ENCODE results near the gene TASOR.
A peak's percentile ranks its signal among the peaks of the same experiment; 100 is the strongest.
"Not testable (repeated sequence)": the region's sequence is repeated elsewhere in the genome, so short reads cannot be mapped to it uniquely, and the experiment has no call there.

Gene TASOR
- 164 to 187 (median 173) reads per million in 3 donors for total RNA-seq

- peak within 1 kb of the TSS; percentile 76 for H3K4me3 ChIP-seq (ENCODE audit: insufficient read depth, low read depth, low read length, poor library complexity, severe bottlenecking)
- H3K27ac ChIP-seq (ENCODE audit: insufficient read depth, low read length, poor library complexity, severe bottlenecking), result peak within 1 kb of the TSS; percentile 98
- no peaks in the 10 kb centered on the region for H3K9me3 ChIP-seq (ENCODE audit: control insufficient read depth, low read length)
- DNase-seq, result peak; percentile 79 to 83 (median 82)
- no peaks in the 10 kb centered on the region for H3K27me3 ChIP-seq (replicated peaks; ENCODE audit: control insufficient read depth, insufficient read depth, low read length, poor library complexity, severe bottlenecking)
- H3K4me1 ChIP-seq (ENCODE audit: control insufficient read depth, insufficient read depth, low read length, poor library complexity, severe bottlenecking), result peaks cover 13% of the 10 kb centered on the region
- no peaks in the 10 kb centered on the region for H3K36me3 ChIP-seq (ENCODE audit: control insufficient read depth, insufficient read depth, low read length)
These were observed at the start of gene TASOR for GRCh38 chr3:56683122-56683817. Gene TASOR (minus strand): TSS chr3:56683265. CDS start chr3:56683006, 259 bp downstream.

- H3K27me3 ChIP-seq (replicated peaks; ENCODE audit: control insufficient read depth, insufficient read depth, low read length, poor library complexity, severe bottlenecking), result no peaks in the 10 kb centered on the region
- H3K27ac ChIP-seq (ENCODE audit: insufficient read depth, low read length, poor library complexity, severe bottlenecking), result no peak overlapping the region
- no peak for DNase-seq
- no peak overlapping the region for H3K4me3 ChIP-seq (ENCODE audit: insufficient read depth, low read depth, low read length, poor library complexity, severe bottlenecking)
- peaks cover 4% of the 10 kb centered on the region for H3K4me1 ChIP-seq (ENCODE audit: control insufficient read depth, insufficient read depth, low read length, poor library complexity, severe bottlenecking)
- peaks cover 64% of the 10 kb centered on the region for H3K36me3 ChIP-seq (ENCODE audit: control insufficient read depth, insufficient read depth, low read length)
- no peaks in the 10 kb centered on the region for H3K9me3 ChIP-seq (ENCODE audit: control insufficient read depth, low read length)
These were observed 49.0 kb upstream of the TASOR start for GRCh38 chr3:56732109-56732508.

GRCh38 chr3:56725175-56725574 is 42.1 kb upstream of the TASOR start:
- H3K27ac ChIP-seq (ENCODE audit: insufficient read depth, low read length, poor library complexity, severe bottlenecking), result no peak overlapping the region
- no peaks in the 10 kb centered on the region for H3K9me3 ChIP-seq (ENCODE audit: control insufficient read depth, low read length)
- DNase-seq, result peak; percentile 20 to 43 (median 22)
- H3K36me3 ChIP-seq (ENCODE audit: control insufficient read depth, insufficient read depth, low read length), result peaks cover 41% of the 10 kb centered on the region
- no peaks in the 10 kb centered on the region for H3K4me1 ChIP-seq (ENCODE audit: control insufficient read depth, insufficient read depth, low read length, poor library complexity, severe bottlenecking)
- H3K27me3 ChIP-seq (replicated peaks; ENCODE audit: control insufficient read depth, insufficient read depth, low read length, poor library complexity, severe bottlenecking), result no peaks in the 10 kb centered on the region
- H3K4me3 ChIP-seq (ENCODE audit: insufficient read depth, low read depth, low read length, poor library complexity, severe bottlenecking), result no peak overlapping the region

GRCh38 chr3:56724676-56725075 is 41.6 kb upstream of the TASOR start:
- Histone ChIP-seq H3K27ac (ENCODE audit: insufficient read depth, low read length, poor library complexity, severe bottlenecking) (no peak overlapping the region), H3K9me3 (ENCODE audit: control insufficient read depth, low read length) (no peaks in the 10 kb centered on the region), H3K4me1 (ENCODE audit: control insufficient read depth, insufficient read depth, low read length, poor library complexity, severe bottlenecking) (no peaks in the 10 kb centered on the region), H3K27me3 (replicated peaks; ENCODE audit: control insufficient read depth, insufficient read depth, low read length, poor library complexity, severe bottlenecking) (no peaks in the 10 kb centered on the region), H3K4me3 (ENCODE audit: insufficient read depth, low read depth, low read length, poor library complexity, severe bottlenecking) (no peak overlapping the region), H3K36me3 (ENCODE audit: control insufficient read depth, insufficient read depth, low read length) (peaks cover 36% of the 10 kb centered on the region)
- no peak for DNase-seq

GRCh38 chr3:56720849-56721248 is 37.8 kb upstream of the TASOR start:
- H3K4me1 ChIP-seq (ENCODE audit: control insufficient read depth, insufficient read depth, low read length, poor library complexity, severe bottlenecking), result no peaks in the 10 kb centered on the region
- no peaks in the 10 kb centered on the region for H3K9me3 ChIP-seq (ENCODE audit: control insufficient read depth, low read length)
- H3K4me3 ChIP-seq (ENCODE audit: insufficient read depth, low read depth, low read length, poor library complexity, severe bottlenecking), result no peak overlapping the region
- H3K27me3 ChIP-seq (replicated peaks; ENCODE audit: control insufficient read depth, insufficient read depth, low read length, poor library complexity, severe bottlenecking), result no peaks in the 10 kb centered on the region
- DNase-seq, result no peak
- no peak overlapping the region for H3K27ac ChIP-seq (ENCODE audit: insufficient read depth, low read length, poor library complexity, severe bottlenecking)
- H3K36me3 ChIP-seq (ENCODE audit: control insufficient read depth, insufficient read depth, low read length), result peaks cover 3% of the 10 kb centered on the region

- DNase-seq; H3K36me3 ChIP-seq (ENCODE audit: control insufficient read depth, insufficient read depth, low read length); H3K9me3 ChIP-seq (ENCODE audit: control insufficient read depth, low read length); H3K27me3 ChIP-seq (replicated peaks; ENCODE audit: control insufficient read depth, insufficient read depth, low read length, poor library complexity, severe bottlenecking); H3K27ac ChIP-seq (ENCODE audit: insufficient read depth, low read length, poor library complexity, severe bottlenecking); H3K4me1 ChIP-seq (ENCODE audit: control insufficient read depth, insufficient read depth, low read length, poor library complexity, severe bottlenecking); H3K4me3 ChIP-seq (ENCODE audit: insufficient read depth, low read depth, low read length, poor library complexity, severe bottlenecking): not testable (repeated sequence)
These were observed 35.7 kb upstream of the TASOR start for GRCh38 chr3:56718809-56719208.

- Histone ChIP-seq H3K9me3 (ENCODE audit: control insufficient read depth, low read length) (no peaks in the 10 kb centered on the region), H3K27me3 (replicated peaks; ENCODE audit: control insufficient read depth, insufficient read depth, low read length, poor library complexity, severe bottlenecking) (no peaks in the 10 kb centered on the region), H3K36me3 (ENCODE audit: control insufficient read depth, insufficient read depth, low read length) (no peaks in the 10 kb centered on the region), H3K27ac (ENCODE audit: insufficient read depth, low read length, poor library complexity, severe bottlenecking) (no peak overlapping the region), H3K4me3 (ENCODE audit: insufficient read depth, low read depth, low read length, poor library complexity, severe bottlenecking) (no peak overlapping the region), H3K4me1 (ENCODE audit: control insufficient read depth, insufficient read depth, low read length, poor library complexity, severe bottlenecking) (no peaks in the 10 kb centered on the region)
- DNase-seq, result no peak
These were observed 28.3 kb upstream of the TASOR start for GRCh38 chr3:56711344-56711743.

- H3K27me3 ChIP-seq (replicated peaks; ENCODE audit: control insufficient read depth, insufficient read depth, low read length, poor library complexity, severe bottlenecking); H3K36me3 ChIP-seq (ENCODE audit: control insufficient read depth, insufficient read depth, low read length); H3K9me3 ChIP-seq (ENCODE audit: control insufficient read depth, low read length); DNase-seq; H3K27ac ChIP-seq (ENCODE audit: insufficient read depth, low read length, poor library complexity, severe bottlenecking); H3K4me1 ChIP-seq (ENCODE audit: control insufficient read depth, insufficient read depth, low read length, poor library complexity, severe bottlenecking); H3K4me3 ChIP-seq (ENCODE audit: insufficient read depth, low read depth, low read length, poor library complexity, severe bottlenecking): not testable (repeated sequence)
These were observed 24.3 kb upstream of the TASOR start for GRCh38 chr3:56707412-56707811.

GRCh38 chr3:56706629-56707028 is 23.6 kb upstream of the TASOR start:
- Histone ChIP-seq H3K27me3 (replicated peaks; ENCODE audit: control insufficient read depth, insufficient read depth, low read length, poor library complexity, severe bottlenecking) (no peaks in the 10 kb centered on the region), H3K4me3 (ENCODE audit: insufficient read depth, low read depth, low read length, poor library complexity, severe bottlenecking) (no peak overlapping the region), H3K36me3 (ENCODE audit: control insufficient read depth, insufficient read depth, low read length) (no peaks in the 10 kb centered on the region), H3K27ac (ENCODE audit: insufficient read depth, low read length, poor library complexity, severe bottlenecking) (no peak overlapping the region), H3K4me1 (ENCODE audit: control insufficient read depth, insufficient read depth, low read length, poor library complexity, severe bottlenecking) (peaks cover 4% of the 10 kb centered on the region), H3K9me3 (ENCODE audit: control insufficient read depth, low read length) (no peaks in the 10 kb centered on the region)
- DNase-seq, result no peak

- no peak for DNase-seq
- Histone ChIP-seq H3K4me3 (ENCODE audit: insufficient read depth, low read depth, low read length, poor library complexity, severe bottlenecking) (no peak overlapping the region), H3K27ac (ENCODE audit: insufficient read depth, low read length, poor library complexity, severe bottlenecking) (no peak overlapping the region), H3K27me3 (replicated peaks; ENCODE audit: control insufficient read depth, insufficient read depth, low read length, poor library complexity, severe bottlenecking) (no peaks in the 10 kb centered on the region), H3K4me1 (ENCODE audit: control insufficient read depth, insufficient read depth, low read length, poor library complexity, severe bottlenecking) (peaks cover 4% of the 10 kb centered on the region), H3K9me3 (ENCODE audit: control insufficient read depth, low read length) (no peaks in the 10 kb centered on the region), H3K36me3 (ENCODE audit: control insufficient read depth, insufficient read depth, low read length) (no peaks in the 10 kb centered on the region)
These were observed 21.6 kb upstream of the TASOR start for GRCh38 chr3:56704706-56705105.

Measured in effector memory CD4-positive, alpha-beta T cell (primary cell).